ENCODE measurements around the gene RSPRY1.
"Not testable (repeated sequence)": the region's sequence is repeated elsewhere in the genome, so short reads cannot be mapped to it uniquely, and the experiment has no call there.

RSPRY1 gene

DNA sequence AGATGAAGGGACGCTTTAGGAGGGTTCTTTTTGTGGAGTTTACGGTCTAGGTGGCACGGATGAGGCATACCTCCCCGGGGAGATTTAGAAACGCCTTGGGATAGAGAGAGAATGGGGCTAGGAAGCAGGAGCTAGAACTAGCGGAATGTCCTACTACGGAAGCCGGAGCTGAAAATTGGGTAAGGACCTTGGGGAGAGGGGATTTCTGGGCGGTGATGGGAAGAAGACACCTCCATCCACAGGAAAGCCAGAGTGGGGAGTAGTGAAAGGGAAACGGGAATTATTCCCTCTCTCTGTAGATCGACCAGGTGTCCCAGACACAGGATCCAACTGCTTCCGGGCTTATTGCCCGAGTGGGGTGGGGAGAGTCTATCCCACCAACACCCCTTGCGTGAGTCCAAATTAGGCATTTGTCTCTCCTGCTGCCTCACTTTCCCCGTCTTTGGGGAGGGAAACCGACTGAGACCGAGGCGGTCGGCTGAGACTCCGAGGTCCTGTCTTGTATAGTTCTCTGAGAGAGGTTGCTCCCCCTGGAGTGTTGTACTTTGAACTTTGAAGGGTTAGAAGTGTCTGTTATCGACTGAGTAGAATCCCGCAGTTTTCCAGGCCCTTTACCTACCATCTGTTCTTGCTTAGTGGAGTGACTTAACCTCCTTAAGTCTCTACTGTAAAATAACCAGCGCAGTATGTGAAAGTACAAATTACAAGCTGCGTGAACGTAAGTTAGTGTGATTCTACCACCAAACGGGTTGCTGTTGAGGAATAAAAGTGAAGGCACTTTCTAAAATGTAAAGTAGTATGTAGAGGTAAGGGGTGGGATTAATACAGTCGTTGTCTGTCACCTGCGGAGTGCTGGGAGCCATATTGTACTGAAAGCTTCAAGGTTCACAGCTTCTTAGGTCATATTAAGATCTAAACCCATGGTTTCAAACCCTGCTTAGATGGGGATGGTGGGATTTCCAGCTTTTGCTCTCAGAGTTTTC, 1.0 kb downstream of the RSPRY1 start:
- DNase-seq: peak; percentile 68

DNA sequence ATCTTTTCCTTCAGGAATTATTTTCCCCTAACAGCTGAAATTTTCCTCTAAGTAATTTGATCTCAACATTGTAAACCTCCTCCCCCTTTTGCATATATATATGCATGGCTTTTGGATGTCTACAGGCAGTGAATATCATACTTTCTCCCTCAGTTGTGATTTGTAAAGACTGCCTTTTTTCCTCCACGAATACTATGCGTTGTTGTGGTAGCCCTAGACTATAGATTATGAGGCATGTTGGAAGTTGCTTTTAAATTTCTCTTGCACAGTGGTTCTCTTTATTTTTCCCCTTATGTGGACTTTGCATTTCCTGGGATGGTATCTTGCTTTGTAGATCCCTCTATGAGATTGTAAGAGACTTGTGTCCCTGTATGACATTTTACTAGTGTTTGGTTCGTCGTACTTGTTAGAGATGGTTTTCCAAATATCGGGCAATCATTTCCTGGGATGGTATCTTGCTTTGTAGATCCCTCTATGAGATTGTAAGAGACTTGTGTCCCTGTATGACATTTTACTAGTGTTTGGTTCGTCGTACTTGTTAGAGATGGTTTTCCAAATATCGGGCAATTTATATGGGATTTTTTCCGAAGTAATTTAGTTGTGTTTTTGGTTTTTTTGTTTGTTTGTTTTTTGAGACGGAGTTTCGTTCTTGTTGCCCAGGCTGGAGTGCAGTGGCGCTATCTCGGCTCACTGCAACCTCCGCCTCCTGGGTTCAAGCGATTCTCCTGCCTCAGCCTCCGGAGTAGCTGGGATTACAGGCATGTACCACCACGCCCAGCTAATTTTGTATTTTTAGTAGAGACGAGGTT, 2.0 kb downstream of the RSPRY1 start:
- peak; percentile 26 for DNase-seq

DNA sequence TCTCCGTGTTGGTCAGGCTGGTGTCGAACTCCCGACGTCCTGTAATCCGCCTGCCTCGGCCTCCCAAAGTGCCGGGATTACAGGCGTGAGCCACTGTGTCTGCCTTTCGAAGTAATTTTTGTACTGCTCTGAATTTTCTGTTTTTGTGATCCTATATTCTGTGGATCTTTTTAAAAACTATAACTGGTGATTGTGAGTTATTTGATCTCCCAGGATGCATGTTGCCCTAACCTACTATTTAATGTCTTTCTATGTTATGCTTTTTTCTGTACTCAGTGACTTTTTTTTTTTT, 2.5 kb downstream of the RSPRY1 start:
- DNase-seq: no peak

DNA sequence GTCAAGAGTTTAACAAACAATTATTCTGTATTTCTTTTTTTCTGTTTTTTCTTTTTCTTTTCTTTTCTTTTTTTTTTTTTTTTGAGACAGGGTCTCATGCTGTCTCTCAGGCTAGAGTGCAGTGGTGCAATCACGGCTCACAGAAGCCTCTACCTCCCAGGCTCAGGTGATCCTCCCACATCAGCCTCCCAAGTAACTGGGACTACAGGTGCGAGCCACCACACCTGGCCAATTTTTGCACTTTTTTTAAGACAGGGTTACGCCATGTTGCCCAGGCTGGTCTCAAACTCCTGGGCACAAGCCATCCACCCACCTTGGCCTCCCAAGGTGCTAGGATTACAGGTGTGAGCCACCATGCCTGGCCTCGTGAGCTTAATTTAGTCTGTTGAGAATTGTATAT, 3.4 kb downstream of the RSPRY1 start:
- not testable (repeated sequence) for DNase-seq

DNA sequence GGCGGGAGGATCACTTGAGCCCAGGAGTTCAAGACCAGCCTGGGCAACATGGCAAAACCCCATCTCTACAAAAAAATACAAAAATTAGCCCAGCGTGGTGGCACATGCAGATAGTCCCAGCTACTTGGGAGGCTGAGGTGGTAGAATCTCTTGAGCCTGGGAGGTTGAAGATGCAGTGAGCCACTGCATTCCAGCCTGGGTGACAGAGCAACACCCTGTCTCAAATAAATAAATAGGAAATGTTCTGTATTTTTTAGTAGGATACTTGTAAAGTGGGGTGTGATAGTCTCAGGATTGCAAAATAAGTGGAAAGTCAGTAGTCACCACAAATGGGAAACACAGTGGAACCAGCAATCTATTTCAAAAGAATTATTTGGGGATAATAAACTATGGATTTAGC, 4.0 kb downstream of the RSPRY1 start:
- DNase-seq: no peak

DNA sequence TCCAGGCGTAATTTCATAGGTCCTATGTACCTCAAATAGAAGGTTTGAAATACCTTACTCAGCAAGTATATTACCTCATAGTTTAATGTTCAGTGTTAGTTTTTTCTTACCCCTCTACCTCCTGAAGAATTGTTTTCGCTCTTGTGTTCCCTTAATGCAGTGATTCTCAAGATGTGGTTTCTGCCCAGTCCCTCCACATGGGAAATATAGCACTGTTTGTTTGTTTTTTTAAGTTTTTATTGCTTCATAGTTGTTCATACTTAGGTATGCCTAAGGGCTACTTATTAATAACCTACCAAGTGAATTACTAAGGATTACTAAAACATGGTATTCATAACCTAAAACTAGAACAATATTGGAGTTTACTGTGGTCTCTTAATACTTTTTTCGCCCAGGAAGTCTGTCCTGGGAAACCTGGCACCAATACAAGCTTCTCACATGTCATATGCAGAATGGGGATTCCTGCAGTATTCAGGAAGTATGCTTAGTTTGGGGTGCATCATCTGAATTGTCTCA, 5.0 kb downstream of the RSPRY1 start:
- DNase-seq: no peak

DNA sequence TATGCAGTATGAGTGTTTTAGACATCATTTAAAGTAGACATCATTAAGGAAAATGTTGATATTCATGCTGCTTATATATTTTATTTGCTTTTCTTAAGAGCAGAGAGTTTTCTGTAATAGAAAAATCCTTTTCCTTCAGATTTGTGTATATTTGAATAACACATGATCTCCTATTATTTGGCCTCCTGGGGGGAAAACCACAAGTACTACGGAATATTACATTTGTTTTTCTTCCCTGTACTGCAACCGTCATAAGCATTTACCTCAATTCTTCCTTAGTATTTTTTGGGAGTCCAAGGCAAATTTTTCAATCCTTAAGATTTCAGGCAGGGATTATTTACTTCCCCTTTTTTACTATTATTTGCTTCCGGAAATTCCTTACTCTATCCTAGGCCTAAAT, 6.0 kb downstream of the RSPRY1 start:
- DNase-seq: no peak

DNA sequence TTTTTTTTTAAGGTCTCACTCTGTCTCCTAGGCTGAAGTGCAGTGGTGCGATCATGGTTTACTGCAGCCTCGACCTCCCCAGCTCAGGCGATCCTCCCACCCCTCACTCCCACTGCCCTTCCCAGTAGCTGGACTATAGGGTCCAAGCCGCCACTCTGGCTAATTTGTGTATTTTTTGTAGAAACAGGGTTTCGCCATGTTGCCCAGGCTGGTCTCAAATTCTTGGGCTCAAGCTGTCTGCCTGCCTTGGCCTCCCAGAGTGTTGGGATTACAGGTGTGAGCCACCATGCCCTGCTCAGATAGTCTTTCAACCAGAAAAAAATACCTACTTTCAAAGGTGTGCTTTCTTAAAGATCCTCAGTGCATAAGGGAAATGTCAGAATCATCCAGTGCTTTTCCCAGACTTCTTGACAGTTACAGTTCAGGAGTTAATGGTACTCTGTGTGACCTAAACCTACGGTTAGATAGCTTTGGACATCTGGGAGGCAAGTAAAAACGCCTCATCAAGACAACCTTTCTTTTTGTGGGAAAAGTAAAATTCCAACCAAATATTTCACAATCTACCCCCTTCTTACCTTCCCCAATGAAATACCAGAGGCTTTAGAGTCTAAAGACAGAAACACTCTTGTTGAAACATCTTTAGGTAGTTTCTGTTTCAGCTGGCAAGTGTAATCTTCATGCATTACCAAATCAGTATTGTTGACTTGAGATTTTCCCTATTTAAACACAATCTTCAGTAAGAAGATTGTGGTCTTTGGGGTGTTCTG, 6.8 kb downstream of the RSPRY1 start:
- DNase-seq: no peak

DNA sequence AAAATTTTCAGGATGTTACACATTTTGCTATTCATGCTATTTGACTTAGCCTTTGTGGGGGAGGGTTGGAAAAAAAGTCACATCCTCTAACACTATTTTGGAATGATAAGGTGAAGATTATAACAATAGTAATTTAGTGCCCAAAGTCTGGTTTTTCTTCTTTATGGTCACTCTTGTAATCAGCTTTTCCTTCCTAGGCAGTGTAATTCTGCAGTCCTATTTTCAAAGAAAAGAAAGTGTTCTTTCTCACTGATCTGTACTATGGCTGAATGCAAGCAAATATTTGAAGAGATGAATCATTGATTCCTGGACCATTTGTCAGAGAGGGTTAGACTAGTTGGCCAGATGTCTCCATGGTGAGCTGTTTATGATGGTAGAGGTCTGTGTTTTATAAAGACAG, 8.4 kb downstream of the RSPRY1 start:
- DNase-seq: no peak

DNA sequence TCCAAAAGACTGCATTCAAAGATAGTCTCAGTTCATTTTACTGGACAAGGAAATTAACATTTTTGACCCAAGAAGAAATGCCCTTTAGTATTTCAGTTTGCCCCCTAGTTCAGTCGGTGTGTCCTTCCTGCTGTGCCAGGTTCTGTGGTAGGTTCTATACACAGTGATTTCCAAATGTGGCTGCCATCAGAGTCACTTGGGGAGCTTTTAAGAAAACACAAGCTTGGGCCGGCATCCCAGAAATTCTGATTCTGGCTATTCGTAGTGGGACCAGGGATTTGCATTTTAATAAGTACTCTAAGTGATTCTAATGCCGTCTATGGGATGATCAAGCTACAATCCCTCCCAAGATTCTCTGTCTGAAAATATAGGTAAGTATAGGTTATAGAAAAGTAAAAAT, 10.2 kb downstream of the RSPRY1 start:
- no peak for DNase-seq

DNA sequence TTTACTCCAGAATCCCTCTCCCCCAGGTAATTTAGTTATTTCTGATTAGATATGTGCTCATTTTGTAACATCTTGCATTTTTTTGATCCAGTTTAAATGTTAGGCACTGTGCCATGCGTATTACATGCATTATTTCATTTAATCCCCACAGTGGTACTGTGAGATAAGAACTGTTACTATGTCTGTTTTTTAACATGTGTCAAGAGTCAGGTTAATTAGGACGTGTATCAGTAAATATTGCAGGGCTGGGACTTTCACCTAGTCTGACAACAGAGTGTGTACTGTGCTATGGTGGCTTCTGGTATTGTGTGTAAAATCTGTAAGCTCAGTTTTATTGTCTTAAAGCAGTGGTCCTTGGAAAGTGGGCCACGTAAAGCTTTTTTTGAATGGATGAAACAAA, 10.6 kb downstream of the RSPRY1 start:
- no peak for DNase-seq

DNA sequence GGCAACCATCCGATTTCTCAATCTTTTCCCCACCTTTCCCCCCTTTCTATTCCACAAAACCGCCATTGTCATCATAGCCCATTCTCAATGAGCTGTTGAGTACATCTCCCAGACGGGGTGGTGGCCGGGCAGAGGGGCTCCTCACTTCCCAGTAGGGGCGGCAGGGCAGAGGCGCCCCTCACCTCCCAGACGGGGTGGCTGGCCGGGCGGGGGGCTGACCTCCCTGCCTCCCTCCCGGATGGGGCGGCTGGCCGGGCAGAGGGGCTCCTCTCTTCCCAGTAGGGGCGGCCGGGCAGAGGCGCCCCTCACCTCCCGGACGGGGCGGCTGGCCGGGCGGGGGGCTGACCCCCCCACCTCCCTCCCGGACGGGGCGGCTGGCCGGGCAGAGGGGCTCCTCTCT, 14.2 kb downstream of the RSPRY1 start:
- DNase-seq: not testable (repeated sequence)

DNA sequence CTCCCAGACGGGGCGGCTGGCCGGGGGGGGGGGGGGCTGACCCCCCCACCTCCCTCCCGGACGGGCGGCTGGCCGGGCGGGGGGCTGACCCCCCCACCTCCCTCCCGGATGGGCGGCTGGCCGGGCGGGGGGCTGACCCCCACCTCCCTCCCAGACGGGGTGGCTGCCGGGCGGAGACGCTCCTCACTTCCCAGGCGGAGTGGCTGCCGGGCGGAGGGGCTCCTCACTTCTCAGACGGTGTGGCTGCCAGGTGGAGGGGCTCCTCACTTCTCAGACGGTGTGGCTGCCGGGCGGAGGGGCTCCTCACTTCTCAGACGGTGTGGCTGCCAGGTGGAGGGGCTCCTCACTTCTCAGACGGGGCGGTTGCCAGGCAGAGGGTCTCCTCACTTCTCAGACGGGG, 14.8 kb downstream of the RSPRY1 start:
- DNase-seq: not testable (repeated sequence)

DNA sequence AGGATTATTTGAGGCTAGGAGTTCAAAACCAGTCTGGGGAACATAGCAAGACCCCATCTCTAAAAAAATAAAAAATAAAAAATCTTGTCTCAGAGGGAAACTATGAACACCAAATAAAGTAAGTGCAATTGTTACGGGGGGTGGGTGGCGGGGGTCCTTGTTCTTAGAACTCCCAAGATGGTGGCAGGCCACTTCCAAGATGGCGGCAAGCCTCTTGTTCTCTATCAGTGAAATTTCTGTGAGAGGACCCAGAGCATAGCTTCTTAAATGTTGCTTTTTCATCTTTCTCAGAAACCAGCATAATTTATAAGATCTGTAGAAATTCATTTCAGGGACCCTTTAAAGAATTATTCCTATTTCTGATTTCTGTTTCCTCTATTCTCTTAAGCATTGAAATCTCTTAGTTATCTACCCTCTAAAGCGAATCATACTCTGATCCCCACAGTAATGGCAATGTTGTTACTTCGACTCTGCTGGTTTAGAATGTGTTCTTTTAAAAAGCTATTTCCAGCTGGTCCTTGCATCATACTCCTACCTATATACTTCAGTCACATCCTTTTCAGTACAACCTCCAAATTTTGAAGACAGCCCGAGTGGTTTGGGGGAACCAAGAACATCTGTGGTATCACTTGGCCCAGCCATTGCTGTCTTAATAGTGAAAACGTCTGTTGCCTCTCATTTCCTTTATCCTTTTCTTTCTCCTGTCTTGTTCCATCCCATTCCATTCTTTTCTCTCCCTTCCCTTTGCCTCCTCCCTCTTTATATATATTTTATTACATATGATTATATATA, 16.2 kb downstream of the RSPRY1 start:
- no peak for DNase-seq

DNA sequence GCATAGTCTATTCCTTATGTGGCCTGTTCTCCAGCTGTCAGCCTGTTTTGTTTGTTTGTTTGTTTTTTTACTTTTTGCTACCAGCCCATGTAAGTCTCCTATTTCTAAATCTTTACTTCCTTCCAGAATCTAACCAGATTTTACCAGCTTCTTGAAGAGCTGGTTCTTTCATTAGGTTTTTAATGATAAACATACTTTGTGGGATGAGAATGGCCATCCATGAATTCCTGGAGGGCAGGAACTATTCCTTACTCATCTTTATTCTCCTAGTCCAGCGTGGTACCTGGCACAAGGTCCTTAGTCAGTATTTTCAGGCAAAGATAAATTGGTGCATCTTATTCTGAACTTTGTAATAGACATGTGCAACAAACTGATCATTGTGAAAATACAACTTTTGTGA, 17.3 kb downstream of the RSPRY1 start:
- DNase-seq: no peak

DNA sequence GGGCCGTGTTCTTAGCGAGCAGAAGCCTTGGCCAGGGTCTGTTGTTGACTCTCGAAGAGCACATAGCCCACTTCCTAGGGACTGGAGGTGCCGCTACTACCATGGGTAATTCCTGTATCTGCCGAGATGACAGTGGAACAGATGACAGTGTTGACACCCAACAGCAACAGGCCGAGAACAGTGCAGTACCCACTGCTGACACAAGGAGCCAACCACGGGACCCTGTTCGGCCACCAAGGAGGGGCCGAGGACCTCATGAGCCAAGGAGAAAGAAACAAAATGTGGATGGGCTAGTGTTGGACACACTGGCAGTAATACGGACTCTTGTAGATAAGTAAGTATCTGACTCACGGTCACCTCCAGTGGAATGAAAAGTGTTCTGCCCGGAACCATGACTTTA, 18.5 kb downstream of the RSPRY1 start:
- no peak for DNase-seq

DNA sequence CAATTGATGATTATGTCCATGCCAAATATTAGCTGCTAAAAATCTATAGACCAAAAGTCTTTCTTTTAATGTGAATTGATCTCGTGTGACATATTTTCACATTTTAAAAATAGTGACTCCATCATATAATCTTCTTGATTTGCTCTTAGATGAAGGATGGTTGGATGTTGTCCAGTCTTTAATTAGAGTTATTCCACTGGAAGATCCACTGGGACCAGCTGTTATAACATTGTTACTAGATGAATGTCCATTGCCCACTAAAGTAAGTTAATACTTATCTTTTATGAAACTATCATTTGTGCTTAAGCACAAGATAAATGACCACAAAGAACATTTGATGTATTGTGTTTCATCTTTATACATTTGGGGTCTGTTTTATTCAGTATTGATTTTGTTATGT, 22.8 kb downstream of the RSPRY1 start:
- no peak for DNase-seq

DNA sequence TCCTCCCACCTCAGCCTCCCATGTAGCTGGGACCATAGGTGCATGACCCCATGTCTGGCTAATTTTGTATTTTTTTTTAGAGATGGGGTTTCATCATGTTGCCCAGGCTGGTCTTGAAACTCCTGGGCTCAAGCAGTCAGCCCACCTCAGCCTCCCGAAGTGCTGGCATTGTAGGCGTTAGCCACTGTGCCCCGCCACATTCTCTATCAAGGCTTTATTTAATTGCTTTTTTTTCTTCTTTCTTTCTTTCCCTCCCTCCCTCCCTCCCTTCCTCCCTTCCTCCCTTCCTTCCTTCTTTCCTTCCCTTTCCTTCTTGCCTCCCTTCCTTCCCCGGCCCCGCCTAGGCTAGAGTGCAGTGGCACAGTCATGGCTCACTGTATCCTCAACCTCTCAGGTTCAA, 23.7 kb downstream of the RSPRY1 start:
- DNase-seq: no peak

DNA sequence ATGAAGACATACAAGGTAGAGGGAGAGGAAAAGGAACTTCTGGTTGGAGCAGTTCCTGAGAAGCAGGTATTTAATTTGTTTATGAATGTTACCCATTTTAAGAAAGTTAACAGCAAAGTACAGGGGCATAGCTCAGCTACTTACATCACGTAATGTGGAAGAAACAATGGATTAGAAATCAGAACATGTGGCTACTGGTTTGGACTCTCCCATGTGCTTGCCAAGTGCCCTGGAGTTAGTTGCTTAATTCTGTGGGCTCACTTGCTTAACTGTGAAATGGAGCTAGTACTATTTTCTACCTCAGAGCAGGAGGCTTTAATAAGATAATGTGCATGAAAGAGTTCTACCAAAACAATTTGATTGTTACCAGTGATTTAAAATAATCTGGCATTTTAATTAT, 27.3 kb downstream of the RSPRY1 start:
- DNase-seq: no peak

DNA sequence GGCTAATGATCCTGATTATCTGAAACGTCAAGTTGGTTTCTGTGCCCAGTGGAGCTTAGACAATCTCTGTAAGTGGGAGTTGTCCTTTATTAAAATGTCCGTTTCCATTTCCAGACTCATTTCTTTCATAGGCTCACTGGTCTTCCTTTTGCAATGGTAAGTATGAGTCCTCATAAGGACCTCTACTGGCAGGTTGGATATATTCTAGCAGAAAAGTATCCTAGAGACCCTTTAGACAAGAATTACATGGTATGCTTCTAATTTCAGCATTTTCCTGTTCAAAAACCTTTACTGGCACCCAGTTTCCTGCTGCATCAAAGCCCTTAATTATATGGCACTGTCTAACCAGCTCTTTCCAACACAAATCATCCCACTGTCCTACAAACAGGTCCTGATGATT, 30.8 kb downstream of the RSPRY1 start:
- no peak for DNase-seq

DNA sequence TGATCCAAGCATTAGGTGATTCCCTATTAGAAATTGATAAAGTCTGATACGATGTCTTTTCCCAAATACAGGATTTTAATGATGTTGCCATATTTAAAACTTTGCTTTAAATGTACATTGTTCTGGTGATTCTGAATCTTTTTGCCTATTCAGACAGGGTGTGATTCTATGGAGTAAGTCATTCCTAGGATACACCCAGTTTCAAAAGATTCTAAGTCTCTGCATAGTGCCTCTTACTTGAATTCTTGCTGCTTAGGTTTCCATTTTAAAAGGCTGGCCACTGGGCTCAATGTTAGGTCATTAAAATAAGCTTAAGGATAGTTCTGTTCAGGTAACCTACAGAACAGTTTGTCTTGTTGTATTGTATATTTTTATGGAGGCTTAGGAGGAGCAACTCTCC, 36.9 kb downstream of the RSPRY1 start:
- no peak for DNase-seq

DNA sequence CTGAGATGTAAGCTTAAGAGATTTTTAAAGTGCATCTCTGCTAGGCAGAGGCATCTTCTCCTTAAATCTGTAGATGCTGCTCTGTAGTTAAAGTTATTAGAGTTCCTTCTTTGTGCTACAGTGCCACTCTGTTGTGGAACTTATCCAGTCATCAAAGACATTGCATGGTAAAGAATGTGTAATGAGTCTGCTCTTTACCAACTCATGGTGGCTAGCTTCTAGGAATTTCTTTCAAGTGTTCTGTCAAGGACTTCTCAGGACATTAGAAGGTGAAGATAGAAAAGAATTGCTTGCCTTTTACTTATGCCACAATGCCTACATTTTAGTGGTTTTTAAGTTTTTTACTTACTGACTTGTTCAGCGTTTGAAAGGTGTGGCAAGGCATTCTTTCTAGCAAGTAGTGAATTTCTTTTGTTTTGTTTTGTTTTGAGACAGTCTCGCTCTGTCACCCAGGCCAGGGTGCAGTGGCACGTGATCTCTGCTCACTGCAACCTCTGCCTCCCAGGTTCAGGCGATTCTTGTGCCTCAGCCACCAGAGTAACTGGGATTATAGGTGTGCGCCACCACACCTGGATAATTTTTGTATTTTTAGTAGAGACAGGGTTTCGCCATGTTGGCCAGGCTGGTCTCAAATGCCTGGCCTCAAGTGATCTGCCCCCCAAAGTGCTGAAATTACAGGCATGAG, 38.7 kb downstream of the RSPRY1 start:
- DNase-seq: no peak
